ENCODE results near the gene MZB1. TPM values are rescaled to one million over a fixed set of nuclear protein-coding genes. Genes with fewer than 3 reads are reported as not detected.
"Not testable (repeated sequence)": the region's sequence is repeated elsewhere in the genome, so short reads cannot be mapped to it uniquely, and the experiment has no call there.

The MZB1 gene
- total RNA-seq, 1 donor = 0.18 TPM

DNA sequence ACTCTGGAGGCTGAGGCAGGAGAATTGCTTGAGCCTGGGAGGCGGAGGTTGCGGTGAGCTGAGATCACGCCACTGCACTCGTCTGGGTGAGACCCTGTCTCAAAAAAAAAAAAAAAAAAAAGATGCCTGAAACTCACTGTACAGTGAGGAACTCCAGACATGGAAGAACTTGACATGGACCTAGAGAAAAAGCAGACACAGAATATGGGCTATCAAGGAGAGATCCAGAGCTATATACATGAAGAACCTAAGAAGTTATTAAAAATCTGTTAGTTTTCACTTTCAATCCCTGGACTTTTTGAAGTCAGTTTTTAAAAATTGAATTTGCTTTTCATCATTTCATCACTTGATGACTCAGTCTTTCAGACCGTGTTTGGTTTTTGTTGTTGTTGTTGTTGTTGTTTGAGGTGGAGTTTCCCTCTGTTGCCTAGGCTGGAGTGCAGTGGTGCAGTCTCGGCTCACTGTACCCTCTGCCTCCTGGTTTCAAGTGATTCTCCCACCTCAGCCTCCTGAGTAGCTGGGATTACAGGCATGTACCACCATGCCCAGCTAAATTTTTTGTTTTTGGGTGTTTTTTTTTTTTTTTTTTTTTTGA, 27.8 kb downstream of the MZB1 start:
- H3K4me3 ChIP-seq (ENCODE audit: low read depth, low read length) = no peak overlapping the region
- TF ChIP-seq, protein P1, sequence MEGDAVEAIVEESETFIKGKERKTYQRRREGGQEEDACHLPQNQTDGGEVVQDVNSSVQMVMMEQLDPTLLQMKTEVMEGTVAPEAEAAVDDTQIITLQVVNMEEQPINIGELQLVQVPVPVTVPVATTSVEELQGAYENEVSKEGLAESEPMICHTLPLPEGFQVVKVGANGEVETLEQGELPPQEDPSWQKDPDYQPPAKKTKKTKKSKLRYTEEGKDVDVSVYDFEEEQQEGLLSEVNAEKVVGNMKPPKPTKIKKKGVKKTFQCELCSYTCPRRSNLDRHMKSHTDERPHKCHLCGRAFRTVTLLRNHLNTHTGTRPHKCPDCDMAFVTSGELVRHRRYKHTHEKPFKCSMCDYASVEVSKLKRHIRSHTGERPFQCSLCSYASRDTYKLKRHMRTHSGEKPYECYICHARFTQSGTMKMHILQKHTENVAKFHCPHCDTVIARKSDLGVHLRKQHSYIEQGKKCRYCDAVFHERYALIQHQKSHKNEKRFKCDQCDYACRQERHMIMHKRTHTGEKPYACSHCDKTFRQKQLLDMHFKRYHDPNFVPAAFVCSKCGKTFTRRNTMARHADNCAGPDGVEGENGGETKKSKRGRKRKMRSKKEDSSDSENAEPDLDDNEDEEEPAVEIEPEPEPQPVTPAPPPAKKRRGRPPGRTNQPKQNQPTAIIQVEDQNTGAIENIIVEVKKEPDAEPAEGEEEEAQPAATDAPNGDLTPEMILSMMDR (IDR thresholded peaks at IDR 0.05; ENCODE audit: insufficient read depth, low read length) = no peak
- DNase-seq (ENCODE audit: low read depth) = no peak

DNA sequence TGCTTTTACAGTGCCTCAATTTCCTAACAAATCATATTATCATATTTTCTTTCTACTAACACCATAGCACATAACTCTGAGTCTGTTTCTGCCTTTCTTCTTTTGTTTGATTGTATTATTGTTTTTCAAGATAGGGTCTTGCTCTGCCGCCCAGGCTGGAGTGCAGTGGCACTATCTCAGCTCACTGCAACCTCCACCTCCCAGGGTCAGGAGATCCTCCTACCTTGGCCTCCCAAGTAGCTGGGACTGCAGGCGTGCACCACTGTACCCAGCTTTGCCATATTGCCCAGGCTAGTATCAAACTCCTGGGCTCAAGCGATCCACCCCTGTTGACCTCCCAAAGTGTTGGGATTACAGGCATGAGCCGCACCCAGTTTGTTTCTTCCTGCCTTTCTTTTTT, 29.3 kb downstream of the MZB1 start:
- DNase-seq (ENCODE audit: low read depth) = no peak
- TF ChIP-seq, protein P1 (IDR thresholded peaks at IDR 0.05; ENCODE audit: insufficient read depth, low read length) = no peak
- H3K4me3 ChIP-seq (ENCODE audit: low read depth, low read length) = no peak overlapping the region

DNA sequence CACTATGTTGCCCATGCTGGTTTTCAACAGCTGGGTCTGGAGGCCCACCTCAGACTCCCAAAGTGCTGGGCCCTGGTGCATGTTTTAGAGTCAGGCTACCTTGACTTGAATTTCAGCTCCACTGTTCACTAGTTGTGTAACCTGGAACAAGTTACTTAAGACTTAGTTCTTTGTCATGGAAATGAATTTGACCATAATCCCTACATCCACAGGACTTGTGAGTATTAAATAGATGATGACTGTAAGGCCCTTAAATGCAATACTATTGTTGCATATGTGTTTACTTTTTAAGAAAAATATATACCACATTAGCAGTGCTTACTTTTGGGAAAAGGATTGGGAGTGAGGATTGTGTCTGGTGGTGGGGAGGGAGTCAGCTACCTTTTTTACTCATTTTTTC, 31.6 kb downstream of the MZB1 start:
- H3K4me3 ChIP-seq (ENCODE audit: low read depth, low read length) = no peak overlapping the region
- TF ChIP-seq, protein P1 (IDR thresholded peaks at IDR 0.05; ENCODE audit: insufficient read depth, low read length) = no peak
- DNase-seq (ENCODE audit: low read depth) = no peak

DNA sequence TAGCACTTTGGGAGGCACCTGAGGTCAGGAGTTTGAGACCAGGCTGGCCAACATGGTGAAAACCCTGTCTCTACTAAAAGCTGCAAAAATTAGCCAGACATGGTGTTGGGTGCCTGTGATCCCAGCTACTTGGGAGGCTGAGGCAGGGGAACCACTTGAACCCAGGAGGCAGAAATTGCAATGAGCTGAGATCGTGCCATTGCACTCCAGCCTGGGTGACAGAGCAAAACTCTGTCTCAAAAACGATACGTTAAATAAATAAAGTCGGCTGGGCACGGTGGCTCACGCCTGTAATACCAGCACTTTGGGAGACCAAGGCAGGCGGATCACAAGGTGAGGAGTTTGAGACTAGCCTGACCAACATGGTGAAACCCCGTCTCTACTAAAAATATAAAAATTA, 33.8 kb downstream of the MZB1 start:
- H3K4me3 ChIP-seq (ENCODE audit: low read depth, low read length); DNase-seq (ENCODE audit: low read depth): not testable (repeated sequence)

DNA sequence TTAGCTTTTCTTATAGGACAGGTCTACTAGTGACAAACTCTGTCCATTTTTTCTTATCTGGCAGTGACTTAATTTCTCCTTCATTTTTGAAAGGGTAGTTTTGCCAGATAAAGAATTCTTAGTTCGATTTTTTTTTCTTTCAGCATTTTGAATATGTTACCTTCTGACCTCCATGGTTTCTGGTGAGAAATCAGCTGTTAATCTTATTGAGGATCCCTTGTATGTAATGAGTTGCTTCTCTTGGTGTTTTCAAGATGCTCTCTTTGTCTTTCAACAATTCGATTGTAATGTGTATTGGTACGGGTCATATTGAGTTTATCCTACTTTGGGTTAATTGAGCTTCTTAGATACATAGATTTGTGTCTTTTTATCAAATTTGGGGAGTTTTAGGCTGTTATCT, 35.5 kb downstream of the MZB1 start:
- TF ChIP-seq, protein P1 (IDR thresholded peaks at IDR 0.05; ENCODE audit: insufficient read depth, low read length) = no peak
- H3K4me3 ChIP-seq (ENCODE audit: low read depth, low read length) = no peak overlapping the region
- no peak for DNase-seq (ENCODE audit: low read depth)

DNA sequence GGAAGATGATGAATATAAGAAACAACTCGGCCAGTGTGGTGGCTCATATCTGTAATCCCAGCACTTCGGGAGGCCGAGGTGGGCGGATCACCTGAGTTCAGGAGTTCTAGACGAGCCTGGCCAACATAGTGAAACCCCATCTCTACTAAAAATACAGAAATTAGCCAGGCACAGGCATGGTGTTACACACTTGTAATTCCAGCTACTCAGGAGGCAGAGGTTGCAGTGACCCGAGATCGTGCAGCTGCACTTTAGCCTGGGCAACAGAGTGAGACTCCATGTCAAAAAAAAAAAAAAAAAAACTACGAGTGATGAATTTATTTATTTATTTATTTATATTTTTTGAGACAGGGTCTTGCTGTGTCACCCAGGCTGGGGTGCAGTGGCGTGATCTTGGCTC, 41.9 kb downstream of the MZB1 start:
- DNase-seq (ENCODE audit: low read depth) = not testable (repeated sequence)

DNA sequence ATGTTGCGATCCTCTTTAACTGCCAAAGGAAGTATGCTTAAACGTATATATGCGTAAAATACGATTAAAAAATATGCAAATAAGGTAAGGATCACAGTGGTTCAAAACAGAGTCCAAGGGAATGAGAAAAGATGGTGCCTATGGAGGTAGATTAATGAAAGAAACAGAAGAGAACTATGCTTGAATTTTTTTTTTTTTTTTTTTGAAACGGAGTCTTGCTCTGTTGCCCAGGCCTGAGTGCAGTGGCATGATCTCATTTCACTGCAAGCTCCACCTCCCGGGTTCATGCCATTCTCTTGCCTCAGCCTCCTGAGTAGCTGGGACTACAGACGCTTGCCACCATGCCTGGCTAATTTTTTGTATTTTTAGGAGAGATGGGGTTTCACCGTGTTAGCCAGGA, 44.3 kb downstream of the MZB1 start:
- not testable (repeated sequence) for H3K4me3 ChIP-seq (ENCODE audit: low read depth, low read length); DNase-seq (ENCODE audit: low read depth)

More for the DNA sequence above, 41.9 kb downstream of the MZB1 start:
- H3K4me3 ChIP-seq (ENCODE audit: low read depth, low read length) = not testable (repeated sequence)

DNA sequence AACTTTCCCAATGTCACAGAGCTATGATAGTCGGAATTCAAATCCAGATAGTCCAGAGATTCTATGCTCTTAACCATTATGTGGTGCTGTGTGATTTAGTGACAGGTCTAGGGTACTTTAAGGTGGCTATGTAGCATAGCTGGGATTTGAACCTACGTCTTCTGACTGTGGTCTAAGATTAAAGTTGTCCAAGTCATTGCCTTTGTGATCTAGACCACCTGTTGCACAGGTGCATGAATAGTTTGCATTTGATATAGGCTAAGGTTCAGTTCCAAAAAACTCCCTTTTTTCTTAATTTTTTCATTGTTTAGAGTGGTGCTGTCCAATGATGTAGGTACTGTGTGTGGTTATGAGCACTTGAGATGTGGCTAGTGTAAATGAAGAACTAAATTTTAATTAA, 45.5 kb downstream of the MZB1 start:
- peak overlapping the region; percentile 1 for H3K4me3 ChIP-seq (ENCODE audit: low read depth, low read length)
- TF ChIP-seq, protein P1 (IDR thresholded peaks at IDR 0.05; ENCODE audit: insufficient read depth, low read length) = no peak
- DNase-seq (ENCODE audit: low read depth) = no peak
